Adrenal gland (tissue), 12 donors: ENCODE results near the gene PRXL2A. TPM values are rescaled to one million over a fixed set of nuclear protein-coding genes. Genes with fewer than 3 reads are reported as not detected.
"Not testable (repeated sequence)": the region's sequence is repeated elsewhere in the genome, so short reads cannot be mapped to it uniquely, and the experiment has no call there.

Experiments
- DNase-seq, 7 donors: peaks; one replicate each; pipeline ENCODE4 v3.0.0-alpha.2; 2019 to 2020
- H3K27ac ChIP-seq, 5 donors: fragments of 200-600 bp; sonication (generic) in 4 of 5; 1 replicate in 3 of 5; 2 replicates in 2 of 5; pipeline versions ENCODE4 v1.5.1 to v1.8.0; 2016 to 2020; ENCODE audit warnings: mild to moderate bottlenecking in 1 of 5
- H3K27me3 ChIP-seq: fragments of 200-600 bp; 2 replicates; pipeline ENCODE4 v1.8.0; 2021
- H3K36me3 ChIP-seq, 2 donors: fragments of 200-600 bp; replicated peaks in 1 of 2; 1 replicate in 1 of 2; 2 replicates in 1 of 2; pipeline versions ENCODE4 v1.5.1 to v1.8.0; 2018 to 2022
- H3K4me1 ChIP-seq, 2 donors: fragments of 200-600 bp; replicated peaks in 1 of 2; 1 replicate in 1 of 2; 2 replicates in 1 of 2; pipeline versions ENCODE4 v1.5.1 to v1.8.0; 2018 to 2021
- H3K4me3 ChIP-seq, 4 donors: fragments of 200-600 bp; sonication (generic) in 3 of 4; one replicate each; pipeline ENCODE4 v1.5.1; 2016 to 2018
- H3K9me3 ChIP-seq, 3 donors: fragments of 200-600 bp; sonication (generic) in 1 of 3; replicated peaks in 1 of 3; 1 replicate in 2 of 3; 2 replicates in 1 of 3; pipeline versions ENCODE4 v1.5.1 to v1.8.0; 2016 to 2021
- POLR2A ChIP-seq, 2 donors: fragments of 450-650 bp; IDR thresholded peaks; one replicate each; pipeline ENCODE4 v1.6.1; 2017; ENCODE audit warnings: antibody characterized with exemption in 2 of 2, mild to moderate bottlenecking in 2 of 2, moderate library complexity in 1 of 2
- WGBS, 4 donors: extraction: QIAGEN DNeasy Blood & Tissue Kit in 2 of 4; methylation state at CpG; one replicate each; pipeline versions ENCODE4 v1.1.5 to v1.1.7; 2013 to 2017; 5-methylcytosine and 5-hydroxymethylcytosine counted together
- intact Hi-C, 2 donors: fragments of 100-400 bp; cut with DNase I; formaldehyde crosslinking; loops; one replicate each; pipeline versions ENCODE4 v1.14.1 to v1.15.0; 2022 to 2023
- polyA plus RNA-seq, 3 donors: library from polyadenylated mRNA; stranded (reverse); fragments of 200-250 nt in 2 of 3; fragments of 350-450 nt in 1 of 3; fragmentation: Illumina TruSeq in 1 of 3; extraction: RNeasy Lipid Tissue Mini Kit (QIAGEN cat#74804) in 1 of 3; gene quantifications; one replicate each; pipeline ENCODE4 v1.2.3, GENCODE V29; 2013 to 2014
- total RNA-seq, 9 donors: library from RNA; depleted of rRNA in 4 of 9; stranded (reverse); fragments of >200 nt in 4 of 9; fragments of 120-200 nt in 1 of 9; fragmentation: NEBNext Ultra II Directional in 1 of 9; extraction: Animal tissue kit (Norgen Biotek cat#: 25700) in 1 of 9; gene quantifications; one replicate each; pipeline versions ENCODE4 v1.1.0 to v1.2.4, GENCODE V29; 2013 to 2023
- TF ChIP-seq, protein P1 (sequence below), 6 experiments: fragments of 450-650 bp in 4 of 6; fragments of 200-600 bp in 2 of 6; sonication (generic) in 1 of 6; IDR thresholded peaks; 1 replicate in 5 of 6; 2 replicates in 1 of 6; pipeline versions ENCODE4 v1.5.1 to v1.8.0; 2016 to 2021; ENCODE audit warnings: antibody characterized with exemption in 6 of 6, mild to moderate bottlenecking in 2 of 6, moderate library complexity in 1 of 6
- donor health status: healthy with polysubstance abuse.
- donor health status: Bipolar disorder and iron deficiency.
- donor health status: DM: yes; HTN: yes; CAD: no.
- donor health status: DM: no; HTN: no; CAD: no.
- donor health status: DM: no; HTN: no; CAD: no.
- donor health status: DM: yes; HTN: yes; CAD: no.

Gene PRXL2A
- total and polyA plus RNA-seq, 12 donors = 12.7 to 140 (median 29.9) TPM

DNA sequence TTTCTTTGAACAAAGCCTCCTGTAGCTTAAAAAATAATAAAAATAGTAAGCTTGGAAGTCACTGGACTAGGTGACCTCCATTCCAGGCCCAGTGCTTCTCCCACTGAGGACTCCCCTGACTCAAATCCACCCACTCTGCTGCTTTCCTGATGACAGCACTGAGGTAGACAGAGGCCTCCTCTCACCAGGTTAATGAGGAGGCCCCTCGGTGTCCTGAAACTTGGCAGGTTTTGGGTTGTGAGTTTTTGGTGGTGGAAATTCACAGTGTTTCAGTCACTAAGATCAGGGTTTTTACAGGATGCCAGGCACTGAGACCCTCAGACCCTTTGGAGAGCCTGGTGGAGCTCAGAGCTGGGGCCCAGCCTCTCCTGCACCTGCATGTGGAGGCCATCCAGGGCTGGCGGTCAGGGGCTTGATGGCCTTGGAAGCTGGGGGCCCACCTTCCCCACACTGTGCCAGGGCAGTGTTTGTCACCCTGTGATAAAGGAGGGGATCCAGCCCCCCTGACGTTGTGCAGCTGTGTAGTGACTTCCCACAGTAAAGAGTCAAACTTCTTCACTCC lies 64.8 kb downstream of the PRXL2A start:
- Histone ChIP-seq H3K27ac (no peak overlapping the region), H3K4me1 (peaks cover 0 to 31% of the 10 kb centered on the region in 2 donors), H3K4me3 (no peak overlapping the region), H3K9me3 (peaks cover 0 to 5% (median 0%) of the 10 kb centered on the region in 3 donors), H3K36me3 (peaks cover 0 to 3% of the 10 kb centered on the region in 2 donors), H3K27me3 (no peaks in the 10 kb centered on the region)
- 78 to 90% (median 82%) methylated on average over 2 to 3 of the region's 3 CpGs for WGBS, 4 donors
- peak in 1 of 7 donors; percentile 31 for DNase-seq
- intact Hi-C loops = no loop called here
- no peak for TF ChIP-seq POLR2A (IDR thresholded peaks at IDR 0.05)
- TF ChIP-seq, protein P1, sequence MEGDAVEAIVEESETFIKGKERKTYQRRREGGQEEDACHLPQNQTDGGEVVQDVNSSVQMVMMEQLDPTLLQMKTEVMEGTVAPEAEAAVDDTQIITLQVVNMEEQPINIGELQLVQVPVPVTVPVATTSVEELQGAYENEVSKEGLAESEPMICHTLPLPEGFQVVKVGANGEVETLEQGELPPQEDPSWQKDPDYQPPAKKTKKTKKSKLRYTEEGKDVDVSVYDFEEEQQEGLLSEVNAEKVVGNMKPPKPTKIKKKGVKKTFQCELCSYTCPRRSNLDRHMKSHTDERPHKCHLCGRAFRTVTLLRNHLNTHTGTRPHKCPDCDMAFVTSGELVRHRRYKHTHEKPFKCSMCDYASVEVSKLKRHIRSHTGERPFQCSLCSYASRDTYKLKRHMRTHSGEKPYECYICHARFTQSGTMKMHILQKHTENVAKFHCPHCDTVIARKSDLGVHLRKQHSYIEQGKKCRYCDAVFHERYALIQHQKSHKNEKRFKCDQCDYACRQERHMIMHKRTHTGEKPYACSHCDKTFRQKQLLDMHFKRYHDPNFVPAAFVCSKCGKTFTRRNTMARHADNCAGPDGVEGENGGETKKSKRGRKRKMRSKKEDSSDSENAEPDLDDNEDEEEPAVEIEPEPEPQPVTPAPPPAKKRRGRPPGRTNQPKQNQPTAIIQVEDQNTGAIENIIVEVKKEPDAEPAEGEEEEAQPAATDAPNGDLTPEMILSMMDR (IDR thresholded peaks at IDR 0.05) = no peak

DNA sequence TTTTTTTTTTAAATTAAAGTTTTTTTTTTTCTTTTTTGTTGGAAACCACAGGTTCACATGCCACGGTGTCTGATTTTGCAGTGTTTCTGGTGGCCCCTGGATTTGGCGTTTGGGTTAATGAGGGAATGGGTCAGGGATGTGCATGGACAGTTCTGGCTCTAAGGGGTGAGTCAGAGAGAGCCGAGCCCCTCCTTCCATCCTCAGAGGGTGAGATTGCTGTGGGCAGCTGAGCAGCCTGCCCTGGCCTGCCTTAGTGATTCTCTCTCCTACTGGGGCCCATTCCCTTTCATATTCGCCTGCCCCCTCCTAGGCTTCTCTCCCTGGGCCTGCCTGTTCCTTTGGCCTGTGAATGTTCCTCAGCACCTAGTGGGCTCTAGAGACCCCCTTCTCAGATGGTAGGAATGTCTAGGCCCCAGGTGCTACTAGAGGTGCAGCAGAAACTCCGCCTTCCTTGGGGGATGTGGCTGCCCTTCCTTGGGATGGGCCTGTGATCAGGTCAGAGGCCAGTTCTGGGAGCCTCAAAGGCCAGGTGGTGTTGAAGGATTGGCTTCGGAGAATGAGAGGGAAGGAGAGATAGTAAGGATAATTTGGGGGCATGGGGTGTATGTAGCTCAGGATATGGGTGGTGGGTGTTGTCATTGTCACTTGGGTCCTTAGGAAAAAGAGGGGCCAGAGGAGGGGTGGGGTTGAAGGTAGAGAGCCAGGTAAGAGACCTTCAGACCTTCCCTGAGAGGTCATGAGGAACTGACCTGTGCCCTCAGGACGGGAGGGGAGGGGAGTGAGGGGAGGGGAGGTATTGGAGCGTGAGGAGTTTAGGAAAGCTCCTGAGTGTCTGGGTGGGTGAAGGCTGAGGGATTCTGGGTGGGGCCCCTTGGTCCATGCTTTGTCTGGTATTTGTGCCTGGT lies 65.6 kb downstream of the PRXL2A start:
- Histone ChIP-seq H3K4me3 (no peak overlapping the region), H3K36me3 (peaks cover 0 to 3% of the 10 kb centered on the region in 2 donors), H3K9me3 (peaks cover 0 to 7% (median 0%) of the 10 kb centered on the region in 3 donors), H3K4me1 (peaks cover 0 to 30% of the 10 kb centered on the region in 2 donors), H3K27ac (peak overlapping the region in 1 of 5 donors; percentile 47), H3K27me3 (no peaks in the 10 kb centered on the region)
- DNase-seq = peak in 1 of 7 donors; percentile 34
- WGBS, 4 donors = 75 to 82% (median 78%) methylated on average over 8 of the region's 8 CpGs
- TF ChIP-seq, protein P1 (IDR thresholded peaks at IDR 0.05) = no peak
- TF ChIP-seq POLR2A (IDR thresholded peaks at IDR 0.05) = no peak
- intact Hi-C loops = no loop called here

DNA sequence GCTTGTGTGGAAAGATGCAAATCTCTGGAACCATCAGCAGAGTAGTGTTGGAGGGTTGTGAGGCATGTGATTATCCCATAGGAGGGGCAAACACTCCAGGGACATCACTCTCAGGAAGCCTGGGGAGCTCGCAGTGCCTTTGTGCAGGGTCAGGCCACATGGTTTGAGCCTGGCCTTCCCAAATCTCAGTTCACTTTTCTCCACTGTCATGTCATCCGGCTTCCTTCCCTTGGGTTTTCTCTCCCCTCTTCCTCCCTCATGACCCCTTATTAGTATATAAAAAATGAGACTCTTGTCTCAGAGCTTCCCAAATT lies 66.2 kb downstream of the PRXL2A start:
- Histone ChIP-seq H3K27me3 (no peaks in the 10 kb centered on the region), H3K27ac (peak overlapping the region in 1 of 5 donors; percentile 47), H3K9me3 (peaks cover 0 to 7% (median 0%) of the 10 kb centered on the region in 3 donors), H3K36me3 (peaks cover 0 to 3% of the 10 kb centered on the region in 2 donors), H3K4me1 (peaks cover 0 to 26% of the 10 kb centered on the region in 2 donors), H3K4me3 (no peak overlapping the region)
- intact Hi-C loops = no loop called here
- WGBS, 4 donors = 62 to 81% (median 64%) methylated on average over 1 to 2 of the region's 2 CpGs
- peak in 1 of 7 donors; percentile 39 for DNase-seq
- no peak for TF ChIP-seq POLR2A (IDR thresholded peaks at IDR 0.05)
- TF ChIP-seq, protein P1 (IDR thresholded peaks at IDR 0.05) = no peak

DNA sequence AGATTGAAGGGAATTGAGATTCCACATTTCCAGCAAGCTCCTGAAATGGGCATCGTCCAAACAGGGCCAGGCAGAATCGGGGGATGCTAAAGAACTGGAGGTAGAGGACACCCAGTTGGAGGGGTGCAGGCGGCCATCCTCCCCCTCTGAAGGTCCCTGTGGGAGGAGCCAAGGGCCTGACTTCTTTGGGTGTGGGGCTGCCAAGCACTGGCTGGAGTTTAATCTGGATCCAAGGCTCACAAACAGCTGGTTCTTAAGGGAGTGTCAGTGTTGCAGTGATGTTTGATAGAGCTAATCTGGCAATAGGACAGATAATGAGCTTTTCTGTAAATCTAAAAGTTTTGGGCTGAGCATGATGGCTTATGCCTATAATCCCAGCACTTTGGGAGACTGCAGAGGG lies 66.6 kb downstream of the PRXL2A start:
- H3K36me3 ChIP-seq = peaks cover 0 to under 1% of the 10 kb centered on the region in 2 donors
- intact Hi-C loops = no loop called here
- peaks cover 0 to 7% (median 0%) of the 10 kb centered on the region in 3 donors for H3K9me3 ChIP-seq
- no peak overlapping the region for H3K4me3 ChIP-seq
- 79 to 94% (median 85%) methylated on average over 3 of the region's 3 CpGs for WGBS, 4 donors
- no peaks in the 10 kb centered on the region for H3K27me3 ChIP-seq
- H3K4me1 ChIP-seq = peaks cover 0 to 23% of the 10 kb centered on the region in 2 donors
- DNase-seq = peak in 1 of 7 donors; percentile 34
- TF ChIP-seq, protein P1 (IDR thresholded peaks at IDR 0.05) = no peak
- TF ChIP-seq POLR2A (IDR thresholded peaks at IDR 0.05) = no peak
- H3K27ac ChIP-seq = no peak overlapping the region

DNA sequence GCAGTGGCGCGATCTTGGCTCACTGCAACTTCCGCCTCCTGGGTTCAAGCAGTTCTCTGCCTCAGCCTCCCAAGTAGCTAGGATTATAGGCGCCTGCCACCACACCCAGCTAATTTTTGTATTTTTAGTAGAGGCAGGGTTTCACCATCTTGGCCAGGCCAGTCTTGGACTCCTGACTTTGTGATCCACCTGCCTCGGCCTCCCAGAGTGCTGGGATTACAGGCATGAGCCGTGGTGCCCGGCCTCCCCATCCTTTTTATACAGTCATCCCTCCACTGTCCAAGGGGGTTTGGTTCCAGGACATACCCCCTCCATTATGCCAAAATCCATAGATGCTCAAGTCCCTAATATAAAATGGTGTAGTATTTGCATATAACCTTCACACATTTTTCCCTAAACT lies 67.3 kb downstream of the PRXL2A start:
- DNase-seq = peak in 1 of 7 donors; percentile 24
- intact Hi-C loops = not testable (repeated sequence)
- WGBS, 4 donors = 92 to 96% (median 94%) methylated on average over 7 of the region's 7 CpGs

More for the DNA sequence above, 67.3 kb downstream of the PRXL2A start:
- H3K27ac ChIP-seq, H3K27me3 ChIP-seq, H3K9me3 ChIP-seq, H3K4me3 ChIP-seq, H3K36me3 ChIP-seq: not testable (repeated sequence)
- H3K4me1 ChIP-seq = peaks cover 0 to 22% of the 10 kb centered on the region in 2 donors
